ENCODE data around the gene GNAZ.

GNAZ gene

DNA sequence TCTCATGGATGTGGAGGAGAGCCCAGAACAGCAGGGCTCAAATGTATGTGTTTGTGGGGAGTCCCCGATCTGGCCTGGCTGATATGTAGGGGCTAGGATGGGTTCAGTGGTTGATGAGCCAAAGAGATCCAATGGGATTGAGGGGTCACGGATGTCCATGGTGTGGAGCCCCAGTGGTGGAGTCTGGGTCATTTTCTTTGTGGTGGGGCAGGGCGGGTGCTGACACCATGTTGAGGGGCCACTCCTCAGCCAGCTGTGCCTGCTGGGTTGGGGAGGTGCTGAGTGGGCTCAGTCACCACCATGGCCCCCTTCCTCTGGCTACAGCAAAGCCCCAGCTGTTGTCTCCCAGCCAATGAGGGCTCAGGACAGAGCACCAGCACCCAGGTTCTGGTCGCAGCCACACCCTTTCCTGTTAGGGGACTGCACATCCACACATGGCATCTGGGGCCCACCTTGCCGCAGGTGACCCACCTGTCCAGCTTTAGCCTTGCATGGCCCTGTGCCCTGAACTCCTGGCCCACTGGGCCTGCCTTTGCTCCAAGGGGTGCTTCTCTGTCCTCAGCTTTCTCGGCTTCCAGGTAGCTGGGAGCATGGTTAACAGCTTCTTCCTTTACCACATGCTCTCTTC is 3.2 kb upstream of the GNAZ start:
- TF ChIP-seq, protein P1, sequence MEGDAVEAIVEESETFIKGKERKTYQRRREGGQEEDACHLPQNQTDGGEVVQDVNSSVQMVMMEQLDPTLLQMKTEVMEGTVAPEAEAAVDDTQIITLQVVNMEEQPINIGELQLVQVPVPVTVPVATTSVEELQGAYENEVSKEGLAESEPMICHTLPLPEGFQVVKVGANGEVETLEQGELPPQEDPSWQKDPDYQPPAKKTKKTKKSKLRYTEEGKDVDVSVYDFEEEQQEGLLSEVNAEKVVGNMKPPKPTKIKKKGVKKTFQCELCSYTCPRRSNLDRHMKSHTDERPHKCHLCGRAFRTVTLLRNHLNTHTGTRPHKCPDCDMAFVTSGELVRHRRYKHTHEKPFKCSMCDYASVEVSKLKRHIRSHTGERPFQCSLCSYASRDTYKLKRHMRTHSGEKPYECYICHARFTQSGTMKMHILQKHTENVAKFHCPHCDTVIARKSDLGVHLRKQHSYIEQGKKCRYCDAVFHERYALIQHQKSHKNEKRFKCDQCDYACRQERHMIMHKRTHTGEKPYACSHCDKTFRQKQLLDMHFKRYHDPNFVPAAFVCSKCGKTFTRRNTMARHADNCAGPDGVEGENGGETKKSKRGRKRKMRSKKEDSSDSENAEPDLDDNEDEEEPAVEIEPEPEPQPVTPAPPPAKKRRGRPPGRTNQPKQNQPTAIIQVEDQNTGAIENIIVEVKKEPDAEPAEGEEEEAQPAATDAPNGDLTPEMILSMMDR (IDR thresholded peaks at IDR 0.05; ENCODE audit: insufficient read depth, missing control alignments): no peak
- FAIRE-seq: no peak
- DNase-seq (ENCODE audit: insufficient read length, low spot score): no peak

DNA sequence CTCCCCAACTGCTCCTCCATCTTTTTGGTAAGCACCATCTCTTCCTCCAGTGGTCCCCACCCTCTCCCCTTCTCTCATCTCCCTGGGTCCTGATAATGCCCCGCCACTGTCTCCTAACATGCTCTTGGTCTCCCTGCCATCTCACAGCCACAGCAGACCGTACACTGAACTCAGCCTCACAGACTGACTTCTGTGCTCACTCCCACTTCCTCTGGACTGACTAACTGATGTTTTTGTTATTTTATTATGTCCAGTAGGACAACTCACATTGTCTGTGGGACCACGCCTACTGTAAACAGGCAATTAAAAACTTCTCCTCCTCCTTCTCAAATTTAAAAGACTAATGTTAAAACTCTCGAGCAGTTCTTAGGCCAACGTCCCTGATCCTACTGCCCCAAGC is 2.6 kb upstream of the GNAZ start:
- no peak for DNase-seq (ENCODE audit: insufficient read length, low spot score)
- TF ChIP-seq, protein P1 (IDR thresholded peaks at IDR 0.05; ENCODE audit: insufficient read depth, missing control alignments): no peak
- FAIRE-seq: no peak

DNA sequence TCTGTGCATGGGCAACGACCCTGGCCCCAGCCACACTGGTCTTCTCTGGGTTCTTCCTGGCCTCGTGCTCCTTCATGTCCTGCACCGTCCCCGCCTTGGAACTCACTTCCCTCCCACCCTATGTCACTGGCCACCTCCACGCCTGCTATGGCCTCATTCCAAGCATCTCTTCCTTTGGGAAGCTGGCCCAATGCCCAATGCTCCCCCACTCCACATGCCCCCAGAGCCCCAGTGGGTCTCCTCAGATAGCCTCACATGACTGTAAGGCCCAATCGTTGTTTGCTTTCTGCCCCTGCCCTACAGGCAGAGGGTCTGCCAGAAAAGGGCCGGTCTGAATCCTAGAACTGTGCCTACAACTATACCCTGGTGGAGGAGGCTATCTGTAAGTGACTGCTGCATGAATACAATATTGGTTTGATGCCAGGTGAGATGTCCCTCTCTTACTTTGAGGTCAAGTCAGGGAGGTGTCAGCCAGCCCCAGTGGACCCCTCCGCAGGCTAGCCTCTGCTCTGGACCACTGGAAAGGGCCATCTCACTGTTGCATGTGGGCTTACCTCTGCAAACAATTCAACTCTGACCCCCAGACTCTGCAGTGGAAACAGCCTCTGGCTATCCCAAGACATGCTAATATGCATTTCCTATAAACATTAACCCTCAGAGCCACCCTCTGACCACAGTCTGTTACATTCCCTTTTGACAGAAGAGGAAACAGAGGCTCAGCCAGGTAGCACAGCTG is 2.1 kb upstream of the GNAZ start:
- TF ChIP-seq, protein P1 (IDR thresholded peaks at IDR 0.05; ENCODE audit: insufficient read depth, missing control alignments): no peak
- no peak for FAIRE-seq
- DNase-seq (ENCODE audit: insufficient read length, low spot score): no peak

DNA sequence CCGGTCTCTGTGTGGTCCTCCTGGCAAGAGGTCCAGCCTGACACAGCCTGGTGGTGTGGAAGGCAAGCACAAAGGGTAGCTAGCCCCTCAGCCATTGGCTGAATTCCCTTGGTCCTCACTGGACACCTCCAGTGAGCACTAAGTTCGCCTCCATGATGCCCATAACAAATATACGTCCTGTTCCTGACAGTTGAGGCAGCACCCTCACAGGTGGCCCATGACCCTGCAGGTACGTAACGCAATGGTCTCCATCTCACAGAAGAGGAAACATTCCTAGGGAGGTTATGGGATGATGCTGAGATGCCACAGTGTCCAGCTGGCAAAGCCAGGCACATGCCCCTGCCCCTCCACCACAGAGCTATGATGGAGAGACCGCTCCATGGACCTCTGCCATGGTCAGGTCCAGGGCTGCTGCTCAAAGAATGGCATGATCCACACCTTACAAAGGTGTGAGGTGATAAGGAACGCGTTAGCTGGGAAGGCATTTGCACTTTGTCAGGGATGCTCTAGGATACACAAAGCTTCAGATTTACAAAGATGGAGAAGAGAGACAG is 1.4 kb upstream of the GNAZ start:
- TF ChIP-seq, protein P1 (IDR thresholded peaks at IDR 0.05; ENCODE audit: insufficient read depth, missing control alignments): no peak
- DNase-seq (ENCODE audit: insufficient read length, low spot score) (no peak), FAIRE-seq (no peak)

DNA sequence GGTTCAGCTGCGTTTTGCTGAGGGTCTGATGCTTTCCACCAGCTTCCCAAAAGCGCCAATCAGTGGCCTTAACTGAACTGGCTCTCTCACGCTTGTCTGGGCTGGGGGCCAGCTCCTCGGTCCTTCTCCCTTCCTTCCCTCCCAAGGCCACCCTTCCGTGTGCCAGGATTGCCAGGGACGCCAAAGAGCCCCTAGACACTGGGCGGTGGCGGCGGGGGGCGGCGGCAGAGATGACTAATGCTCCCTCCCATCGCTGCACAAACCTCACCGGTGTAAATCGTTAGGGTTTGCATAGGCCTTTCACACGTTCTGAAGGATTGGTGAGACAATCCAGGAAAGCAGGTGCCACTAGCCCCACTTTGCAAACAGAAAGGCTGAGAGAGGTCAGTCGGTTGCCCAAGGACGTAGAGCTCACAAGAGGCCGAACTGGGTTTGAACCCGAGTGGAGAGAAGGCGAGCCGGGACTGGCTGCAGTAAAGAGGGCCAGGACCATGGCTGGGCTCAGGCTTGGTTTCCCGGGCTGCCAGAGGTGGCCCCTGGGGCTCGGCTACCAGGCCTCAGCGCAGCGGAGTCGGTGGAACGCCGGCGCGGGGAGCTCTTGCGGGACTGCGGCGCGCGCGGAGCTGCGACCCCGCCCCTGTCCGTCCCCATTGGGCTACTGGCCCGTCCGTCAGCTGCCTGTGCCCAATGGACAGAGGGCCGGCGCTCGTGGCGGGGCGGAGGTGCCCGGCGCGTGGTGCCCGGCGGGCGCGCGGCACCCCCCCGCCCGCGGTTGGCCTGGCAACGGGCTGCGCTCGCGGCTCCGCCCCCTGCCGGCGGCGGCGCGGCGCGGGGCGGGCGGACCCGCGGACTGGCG is 589 bp upstream of the GNAZ start:
- DNase-seq (ENCODE audit: insufficient read length, low spot score) (peak; percentile 79), FAIRE-seq (no peak)
- TF ChIP-seq, protein P1 (IDR thresholded peaks at IDR 0.05; ENCODE audit: insufficient read depth, missing control alignments): no peak

DNA sequence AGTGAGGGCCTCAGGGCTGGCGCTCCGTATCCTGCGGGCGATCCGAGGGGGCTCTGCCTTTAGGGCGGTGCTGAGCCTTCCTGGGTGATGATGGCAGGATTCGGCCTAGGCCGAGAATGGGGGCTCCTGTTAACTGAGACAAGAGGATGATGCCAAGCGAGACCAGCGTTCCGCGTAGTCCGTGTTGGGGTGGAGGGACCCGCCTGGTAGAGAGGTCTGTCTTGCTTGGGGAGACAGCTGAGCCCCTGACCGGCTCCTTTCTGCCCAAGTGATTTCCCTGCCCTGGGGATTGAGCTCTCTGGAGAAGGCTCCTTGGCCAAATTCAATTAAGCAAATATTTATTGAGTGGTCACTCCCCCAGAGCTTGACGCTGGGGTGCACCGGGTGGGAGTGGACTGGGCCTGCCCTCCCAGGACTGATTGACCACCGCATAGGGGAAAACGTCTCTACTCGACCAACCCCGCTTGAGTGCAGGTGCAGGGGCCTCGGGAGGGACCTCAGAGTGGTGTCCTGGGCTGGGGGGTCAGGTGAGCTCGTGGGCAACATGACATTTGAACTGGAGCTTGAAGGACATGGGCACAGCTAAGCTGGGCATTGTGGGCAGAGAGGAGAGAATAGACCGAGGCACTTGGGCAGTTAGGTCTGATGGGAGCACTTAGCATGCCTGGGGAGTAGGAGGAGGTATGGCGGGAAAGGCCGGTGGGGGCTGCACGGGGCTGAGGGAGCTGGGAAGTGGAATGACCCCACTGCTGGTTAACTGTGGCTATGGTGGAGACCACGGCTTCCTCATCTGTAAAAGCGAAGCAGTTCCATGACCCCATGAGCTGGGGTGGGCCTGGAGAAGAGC is 1.1 kb downstream of the GNAZ start:
- FAIRE-seq (no peak), DNase-seq (ENCODE audit: insufficient read length, low spot score) (peak; percentile 16)
- TF ChIP-seq, protein P1 (IDR thresholded peaks at IDR 0.05; ENCODE audit: insufficient read depth, missing control alignments): no peak
